GM12874 (cell line): ENCODE results near the gene PELI2.

ENCODE experiments used
- CTCF ChIP-seq: IDR thresholded peaks from 2 replicates; pipeline ENCODE4 v1.5.1; 2011; ENCODE audit warnings: low read depth, mild to moderate bottlenecking, control low read depth, low read length, moderate library complexity; ENCODE audit not compliant: insufficient read depth

Gene PELI2

GRCh38 chr14:56136571-56137452 lies 18.6 kb downstream of the PELI2 start:
- TF ChIP-seq CTCF, result no peak

DNA sequence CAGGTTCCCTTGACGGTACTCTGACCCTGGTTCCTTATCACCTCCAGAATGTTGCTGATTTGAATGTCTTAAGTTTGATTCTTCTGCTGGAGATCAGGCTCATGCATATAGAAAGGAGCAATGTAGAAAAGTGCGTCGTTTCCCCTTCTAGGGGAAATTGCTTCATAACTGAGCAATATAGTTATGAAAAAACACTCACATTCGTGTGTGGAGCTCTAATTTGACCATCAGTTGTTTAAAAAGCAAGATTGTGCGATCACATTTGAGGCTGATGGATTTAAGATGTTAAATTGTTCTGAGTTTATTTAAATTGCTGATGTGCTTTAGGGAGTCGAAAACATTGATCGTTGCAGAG lies 19.2 kb downstream of the PELI2 start:
- TF ChIP-seq CTCF, result no peak

GRCh38 chr14:56137849-56138248 lies 19.6 kb downstream of the PELI2 start:
- TF ChIP-seq CTCF, result no peak

DNA sequence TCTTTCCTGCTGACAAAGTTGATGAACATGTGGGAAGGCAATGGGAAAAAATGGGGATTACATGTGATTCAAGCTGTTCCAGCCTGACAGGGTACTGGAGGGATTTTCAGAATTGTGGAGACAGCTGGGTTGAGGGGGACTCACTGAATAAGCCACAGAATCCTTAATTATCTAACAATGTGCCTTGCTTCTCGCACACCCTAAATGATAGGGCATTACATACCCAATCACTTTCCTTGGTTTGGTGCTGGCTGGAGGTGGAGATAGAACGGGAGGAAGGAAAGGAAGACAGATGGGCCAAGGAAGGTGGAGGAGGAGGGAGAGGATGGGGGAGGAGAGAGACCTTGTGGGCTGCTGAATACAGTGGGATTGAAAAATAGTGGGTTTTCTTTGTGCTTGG lies 20.7 kb downstream of the PELI2 start:
- no peak for TF ChIP-seq CTCF

- no peak for TF ChIP-seq CTCF
Observed at GRCh38 chr14:56142314-56142713, 24.1 kb downstream of the PELI2 start.

DNA sequence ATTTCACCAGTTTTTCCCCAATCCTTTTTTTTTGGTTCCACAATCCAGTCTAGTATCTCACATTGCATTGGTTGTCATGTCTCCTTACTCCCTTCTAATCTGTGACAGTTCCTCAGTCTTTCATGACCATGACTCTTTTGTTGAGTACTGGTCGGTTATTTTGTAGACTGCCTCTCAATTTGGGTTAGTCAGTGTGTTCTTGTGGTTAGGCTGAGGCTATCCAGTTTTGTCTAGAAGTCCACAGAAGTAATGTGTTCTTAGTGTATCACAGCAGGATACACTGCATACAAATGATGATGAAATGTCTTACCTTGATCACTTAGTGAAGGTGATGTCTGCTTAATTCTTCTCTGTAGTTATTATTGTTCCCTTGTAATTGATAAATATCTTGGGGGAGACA lies 24.8 kb downstream of the PELI2 start:
- no peak for TF ChIP-seq CTCF

DNA sequence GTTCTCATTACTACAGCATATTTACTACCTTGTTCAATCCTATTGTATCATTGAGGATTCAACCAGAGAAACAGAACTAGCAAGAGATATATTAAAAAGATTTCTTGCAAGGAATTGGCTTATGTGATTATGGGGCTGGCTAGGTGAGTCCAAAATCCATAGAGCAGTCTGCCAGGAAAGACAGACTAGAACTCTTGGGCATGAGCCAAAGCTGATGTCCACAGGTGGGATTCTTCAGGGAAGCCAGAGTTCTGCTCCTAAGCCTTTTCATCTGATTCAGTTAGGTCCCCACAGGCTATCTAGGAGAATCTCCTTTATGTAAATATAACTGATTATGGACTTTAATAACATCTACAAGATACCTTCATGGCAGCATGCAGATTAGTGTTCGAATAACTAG lies 26.0 kb downstream of the PELI2 start:
- TF ChIP-seq CTCF, result no peak
